ENCODE measurements around the gene CRELD1. TPM values are rescaled to one million over a fixed set of nuclear protein-coding genes. Genes with fewer than 3 reads are reported as not detected.

CRELD1 gene
- total RNA-seq, 1 experiment from 2014 or later, result 15.5 TPM

- no peak overlapping the region for H3K27ac ChIP-seq (ENCODE audit: insufficient read length, low read depth, low read length)
- no peak overlapping the region for H3K56ac ChIP-seq (ENCODE audit: insufficient read length, low read depth, low read length)
- no peak overlapping the region for H2BK12ac ChIP-seq (ENCODE audit: insufficient read length, low read depth, low read length)
- no peaks in the 10 kb centered on the region for H3K27me3 ChIP-seq (ENCODE audit: insufficient read depth, low read length)
- no peak overlapping the region for H3K18ac ChIP-seq (ENCODE audit: insufficient read length, low read depth, low read length)
- H3K4me2 ChIP-seq (ENCODE audit: insufficient read depth, insufficient read length, low read length), result no peak overlapping the region
- Mint-ChIP-seq H3K27ac (no peak overlapping the region), H3K27me3 (ENCODE audit: low read depth) (peaks cover 32% of the 10 kb centered on the region), H3K4me1 (peaks cover 8 to 18% of the 10 kb centered on the region in 2 experiments), H3K9me3 (no peaks in the 10 kb centered on the region), H3K4me3 (peak overlapping the region in 1 of 2 experiments; percentile 14; a peak in 2 of 5 replicates), H3K36me3 (ENCODE audit: insufficient read depth in 1 of 3, low read depth in 3 of 3) (peaks cover 2 to 9% (median 6%) of the 10 kb centered on the region in 3 experiments; a peak in 5 of 7 replicates)
- no peak overlapping the region for H3T11ph ChIP-seq (ENCODE audit: low read length)
- no peak overlapping the region for H2BK5ac ChIP-seq (ENCODE audit: insufficient read length, low read length)
- no peak overlapping the region for H2BK120ac ChIP-seq (ENCODE audit: low read depth, low read length, poor library complexity, severe bottlenecking)
- H2AFZ ChIP-seq (ENCODE audit: low read length), result no peak overlapping the region
- H4K8ac ChIP-seq (replicated peaks; ENCODE audit: insufficient read length, low read depth, low read length), result no peak overlapping the region
- H4K5ac ChIP-seq (ENCODE audit: insufficient read length, low read depth, low read length), result no peak overlapping the region
- no CpG with 5 or more reads among the region's 9 CpGs for WGBS (ENCODE audit: extremely low coverage, insufficient read length, low lambda C conversion rate)
- H3K79me2 ChIP-seq (ENCODE audit: insufficient read depth, low read length), result no peaks in the 10 kb centered on the region
- no peaks in the 10 kb centered on the region for H3K9me3 ChIP-seq (ENCODE audit: control insufficient read depth, low read depth, low read length)
- H3K9ac ChIP-seq (ENCODE audit: extremely low read depth, insufficient read length, low read length), result no peak overlapping the region
- no peak overlapping the region for H3K14ac ChIP-seq (ENCODE audit: insufficient read depth, low read length)
- no peaks in the 10 kb centered on the region for H3K4me1 ChIP-seq (ENCODE audit: insufficient read depth, low read length)
- no peak overlapping the region for H2BK15ac ChIP-seq (ENCODE audit: low read depth, low read length)
- no peak for DNase-seq
- H4K20me1 ChIP-seq (ENCODE audit: control insufficient read depth, insufficient read depth, insufficient read length), result no peaks in the 10 kb centered on the region
- H3K23ac ChIP-seq (ENCODE audit: insufficient read length, low read depth, low read length), result no peak overlapping the region
- H2AK5ac ChIP-seq (ENCODE audit: insufficient read length, low read length), result no peak overlapping the region
- H3K79me1 ChIP-seq (ENCODE audit: insufficient read depth, low read depth, low read length, poor library complexity, severe bottlenecking), result no peaks in the 10 kb centered on the region
- no peak overlapping the region for H2BK20ac ChIP-seq (ENCODE audit: low read depth, low read length, poor library complexity, severe bottlenecking)
- H4K91ac ChIP-seq (ENCODE audit: insufficient read length, low read depth, low read length), result no peak overlapping the region
- no peak overlapping the region for H3K4ac ChIP-seq (ENCODE audit: low read depth, low read length)
- peaks cover 20% of the 10 kb centered on the region for H3K23me2 ChIP-seq (ENCODE audit: insufficient read length, low read depth, low read length, poor library complexity, severe bottlenecking)
- TF ChIP-seq, protein P1, sequence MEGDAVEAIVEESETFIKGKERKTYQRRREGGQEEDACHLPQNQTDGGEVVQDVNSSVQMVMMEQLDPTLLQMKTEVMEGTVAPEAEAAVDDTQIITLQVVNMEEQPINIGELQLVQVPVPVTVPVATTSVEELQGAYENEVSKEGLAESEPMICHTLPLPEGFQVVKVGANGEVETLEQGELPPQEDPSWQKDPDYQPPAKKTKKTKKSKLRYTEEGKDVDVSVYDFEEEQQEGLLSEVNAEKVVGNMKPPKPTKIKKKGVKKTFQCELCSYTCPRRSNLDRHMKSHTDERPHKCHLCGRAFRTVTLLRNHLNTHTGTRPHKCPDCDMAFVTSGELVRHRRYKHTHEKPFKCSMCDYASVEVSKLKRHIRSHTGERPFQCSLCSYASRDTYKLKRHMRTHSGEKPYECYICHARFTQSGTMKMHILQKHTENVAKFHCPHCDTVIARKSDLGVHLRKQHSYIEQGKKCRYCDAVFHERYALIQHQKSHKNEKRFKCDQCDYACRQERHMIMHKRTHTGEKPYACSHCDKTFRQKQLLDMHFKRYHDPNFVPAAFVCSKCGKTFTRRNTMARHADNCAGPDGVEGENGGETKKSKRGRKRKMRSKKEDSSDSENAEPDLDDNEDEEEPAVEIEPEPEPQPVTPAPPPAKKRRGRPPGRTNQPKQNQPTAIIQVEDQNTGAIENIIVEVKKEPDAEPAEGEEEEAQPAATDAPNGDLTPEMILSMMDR (conservative IDR thresholded peaks at IDR 0.05), result no peak
These were observed 16.0 kb downstream of the CRELD1 start for GRCh38 chr3:9949626-9950025.
